ENCODE data around the gene KCNQ1. TPM values are rescaled to one million over a fixed set of nuclear protein-coding genes. Genes with fewer than 3 reads are reported as not detected.
A peak's percentile ranks its signal among the peaks of the same experiment; 100 is the strongest.

Gene KCNQ1
- total RNA-seq, 1 experiment from 2014 or later, result not detected

DNA sequence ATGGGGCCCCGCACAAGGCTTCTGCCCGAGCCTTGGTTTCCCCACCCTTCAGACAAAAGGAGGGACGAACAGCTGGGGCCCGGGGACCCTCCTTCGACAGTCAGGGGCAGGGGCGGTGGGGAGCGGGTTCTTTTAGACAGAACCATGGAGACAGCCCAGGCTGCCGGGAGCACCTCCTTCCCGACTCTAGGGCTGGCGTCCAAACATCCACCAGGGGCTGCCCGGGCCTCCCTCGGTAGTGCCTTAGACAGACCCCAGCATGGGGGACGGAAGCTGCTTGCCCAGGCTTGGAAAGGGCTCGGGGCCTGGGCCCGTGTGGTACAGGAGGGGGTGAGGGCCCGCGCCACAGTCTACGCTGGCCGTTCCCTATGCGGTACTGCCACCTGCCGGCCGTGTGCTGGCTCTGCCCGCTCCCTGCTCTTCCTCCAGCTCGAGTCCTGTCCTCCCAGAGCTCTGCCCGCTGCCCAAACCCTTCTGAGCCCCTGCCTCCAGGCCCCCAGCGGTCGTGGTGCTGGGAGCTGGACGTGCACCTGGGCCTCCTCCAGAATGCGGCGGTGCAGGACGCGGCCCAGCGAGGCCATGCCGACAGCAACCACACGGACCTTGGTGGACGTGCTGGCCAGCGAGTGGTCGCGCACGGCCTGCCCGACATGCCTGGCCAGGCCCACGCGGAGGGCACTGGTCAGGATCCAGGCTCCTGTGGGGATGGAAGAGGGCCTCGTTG lies 24.1 kb upstream of the KCNQ1 start:
- intact Hi-C loops (cut with micrococcal nuclease), result loop anchor here (1.0 kb wide), 1 partner anchor 254 kb away; no protein-coding TSS in a partner anchor
- CTCF ChIA-PET, result interaction anchor here (0.5 to 7.5 kb wide), 60 partner anchors 7 to 1047 kb away, joined by 3 to 240 read pairs (median 4); partner anchors contain the start of genes C11orf21, TSPAN32 and TSSC4
- POLR2A ChIA-PET, result interaction anchor here (0.6 to 2.7 kb wide), 4 partner anchors 21 to 1170 kb away, joined by 3 to 14 read pairs (median 4); partner anchors contain the start of gene TSSC4

DNA sequence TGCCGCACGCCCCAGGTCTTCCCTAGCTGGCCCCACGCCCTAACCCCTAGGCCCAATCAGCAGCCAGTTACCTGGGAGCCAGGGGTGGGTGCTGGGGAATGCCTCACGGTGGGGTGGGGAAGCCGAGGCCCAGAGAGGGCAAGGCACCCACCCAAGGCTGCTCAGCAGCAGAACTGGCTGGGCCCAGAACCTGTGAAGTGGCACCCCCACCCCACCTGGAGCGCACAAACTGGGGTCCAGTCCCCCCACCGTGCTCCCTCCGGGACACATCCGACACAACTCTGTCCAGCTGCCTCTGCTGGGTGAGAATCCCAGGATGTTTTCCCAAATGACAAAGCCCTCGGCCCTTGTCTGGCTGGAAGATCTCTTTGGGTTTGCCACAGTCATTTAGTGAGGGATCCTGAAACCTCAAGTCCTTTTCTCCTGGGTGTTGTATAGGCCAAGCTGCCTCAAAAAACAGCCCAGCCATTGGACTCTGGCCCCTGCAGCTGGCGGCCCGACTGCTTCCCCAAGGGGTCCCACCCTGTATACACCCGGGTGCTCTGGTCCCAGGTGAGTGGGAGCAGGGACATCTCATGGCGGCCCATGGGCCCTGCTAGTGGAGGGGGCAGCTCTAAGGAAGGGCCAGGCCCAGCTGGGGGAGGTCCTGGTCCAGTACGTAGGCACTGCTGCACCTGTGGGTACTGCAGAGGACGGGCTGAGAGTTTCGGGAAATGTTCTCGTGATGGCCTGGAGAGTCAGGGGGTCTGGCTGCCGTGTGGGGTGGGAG lies 23.4 kb upstream of the KCNQ1 start:
- H3K4me1 Mint-ChIP-seq (ENCODE audit: insufficient read depth, unreplicated experiment), result no peaks in the 10 kb centered on the region
- TF ChIP-seq, protein P1, sequence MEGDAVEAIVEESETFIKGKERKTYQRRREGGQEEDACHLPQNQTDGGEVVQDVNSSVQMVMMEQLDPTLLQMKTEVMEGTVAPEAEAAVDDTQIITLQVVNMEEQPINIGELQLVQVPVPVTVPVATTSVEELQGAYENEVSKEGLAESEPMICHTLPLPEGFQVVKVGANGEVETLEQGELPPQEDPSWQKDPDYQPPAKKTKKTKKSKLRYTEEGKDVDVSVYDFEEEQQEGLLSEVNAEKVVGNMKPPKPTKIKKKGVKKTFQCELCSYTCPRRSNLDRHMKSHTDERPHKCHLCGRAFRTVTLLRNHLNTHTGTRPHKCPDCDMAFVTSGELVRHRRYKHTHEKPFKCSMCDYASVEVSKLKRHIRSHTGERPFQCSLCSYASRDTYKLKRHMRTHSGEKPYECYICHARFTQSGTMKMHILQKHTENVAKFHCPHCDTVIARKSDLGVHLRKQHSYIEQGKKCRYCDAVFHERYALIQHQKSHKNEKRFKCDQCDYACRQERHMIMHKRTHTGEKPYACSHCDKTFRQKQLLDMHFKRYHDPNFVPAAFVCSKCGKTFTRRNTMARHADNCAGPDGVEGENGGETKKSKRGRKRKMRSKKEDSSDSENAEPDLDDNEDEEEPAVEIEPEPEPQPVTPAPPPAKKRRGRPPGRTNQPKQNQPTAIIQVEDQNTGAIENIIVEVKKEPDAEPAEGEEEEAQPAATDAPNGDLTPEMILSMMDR (IDR thresholded peaks at IDR 0.05; ENCODE audit: unreplicated experiment), result no peak
- no peak overlapping the region for H3K27ac Mint-ChIP-seq (ENCODE audit: low read depth, unreplicated experiment)
- POLR2A ChIA-PET, result interaction anchor here (0.6 to 2.7 kb wide), 3 partner anchors 22 to 1169 kb away, joined by 3 to 14 read pairs (median 6); partner anchors contain the start of gene TSSC4
- no peak for DNase-seq (ENCODE audit: unreplicated experiment)
- no TSS peak for BruUV-seq (replicated peaks)
- H3K27me3 Mint-ChIP-seq (ENCODE audit: insufficient read depth, unreplicated experiment), result no peaks in the 10 kb centered on the region
- no peak overlapping the region for H3K4me3 Mint-ChIP-seq (ENCODE audit: unreplicated experiment)
- intact Hi-C loops (cut with micrococcal nuclease), result no loop called here
- no peaks in the 10 kb centered on the region for H3K36me3 Mint-ChIP-seq (ENCODE audit: insufficient read depth, unreplicated experiment)
- CTCF ChIA-PET, result interaction anchor here (0.5 to 7.5 kb wide), 43 partner anchors 13 to 690 kb away, joined by 3 to 240 read pairs (median 5); partner anchors contain the start of genes C11orf21, TSPAN32 and TSSC4
- no peaks in the 10 kb centered on the region for H3K9me3 Mint-ChIP-seq (ENCODE audit: unreplicated experiment)

More for the DNA sequence above, 24.1 kb upstream of the KCNQ1 start:
- Mint-ChIP-seq H3K27me3 (ENCODE audit: insufficient read depth, unreplicated experiment) (no peaks in the 10 kb centered on the region), H3K4me1 (ENCODE audit: insufficient read depth, unreplicated experiment) (no peaks in the 10 kb centered on the region), H3K9me3 (ENCODE audit: unreplicated experiment) (no peaks in the 10 kb centered on the region), H3K4me3 (ENCODE audit: unreplicated experiment) (no peak overlapping the region), H3K36me3 (ENCODE audit: insufficient read depth, unreplicated experiment) (no peaks in the 10 kb centered on the region), H3K27ac (ENCODE audit: low read depth, unreplicated experiment) (no peak overlapping the region)
- TF ChIP-seq, protein P1 (IDR thresholded peaks at IDR 0.05; ENCODE audit: unreplicated experiment), result peak; percentile 93
- BruUV-seq (replicated peaks), result no TSS peak
- peak; percentile 64 for DNase-seq (ENCODE audit: unreplicated experiment)

DNA sequence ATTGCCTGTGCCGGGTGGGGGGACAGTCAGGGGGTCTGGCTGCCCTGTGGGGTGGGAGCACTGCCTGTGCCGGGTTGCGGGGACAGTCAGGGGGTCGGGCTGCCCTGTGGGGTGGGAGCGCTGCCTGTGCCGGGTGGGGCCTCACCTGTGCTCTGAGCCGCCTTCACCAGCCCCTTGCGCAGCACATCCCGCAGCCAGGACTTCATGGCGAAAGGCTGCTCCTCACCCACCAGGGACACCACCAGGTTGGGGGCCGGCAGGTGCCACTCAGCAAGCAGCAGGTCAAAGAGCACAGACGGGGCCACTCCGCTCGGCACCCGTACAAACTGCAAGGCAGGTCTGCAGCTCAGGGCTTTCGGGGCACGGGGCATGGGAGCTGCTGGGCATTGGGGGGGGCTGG lies 22.8 kb upstream of the KCNQ1 start:
- no peaks in the 10 kb centered on the region for H3K36me3 Mint-ChIP-seq (ENCODE audit: insufficient read depth, unreplicated experiment)
- H3K27ac Mint-ChIP-seq (ENCODE audit: low read depth, unreplicated experiment), result no peak overlapping the region
- H3K27me3 Mint-ChIP-seq (ENCODE audit: insufficient read depth, unreplicated experiment), result no peaks in the 10 kb centered on the region
- no peaks in the 10 kb centered on the region for H3K9me3 Mint-ChIP-seq (ENCODE audit: unreplicated experiment)
- ChIA-PET POLR2A (interaction anchor here (2.7 kb wide), 1 partner anchor 117 kb away, joined by 14 read pairs; no protein-coding TSS in a partner anchor), CTCF (interaction anchor here (0.6 to 7.5 kb wide), 11 partner anchors 21 to 460 kb away, joined by 3 to 240 read pairs (median 16); partner anchors contain the start of genes C11orf21, TSPAN32 and TSSC4)
- DNase-seq (ENCODE audit: unreplicated experiment), result no peak
- TF ChIP-seq, protein P1 (IDR thresholded peaks at IDR 0.05; ENCODE audit: unreplicated experiment), result no peak
- H3K4me3 Mint-ChIP-seq (ENCODE audit: unreplicated experiment), result no peak overlapping the region
- no peaks in the 10 kb centered on the region for H3K4me1 Mint-ChIP-seq (ENCODE audit: insufficient read depth, unreplicated experiment)
- intact Hi-C loops (cut with micrococcal nuclease), result no loop called here
- no TSS peak for BruUV-seq (replicated peaks)

Data from MCF 10A (cell line).